Activated CD4-positive, alpha-beta T cell treated with anti-CD3 and anti-CD28 coated beads for 4 hours (primary cell): ENCODE measurements around the gene TNFRSF4.

Experiments
- DNase-seq, 2 donors: peaks; one replicate each; pipeline ENCODE4 v3.0.0-alpha.2; 2020

TNFRSF4 gene

DNA sequence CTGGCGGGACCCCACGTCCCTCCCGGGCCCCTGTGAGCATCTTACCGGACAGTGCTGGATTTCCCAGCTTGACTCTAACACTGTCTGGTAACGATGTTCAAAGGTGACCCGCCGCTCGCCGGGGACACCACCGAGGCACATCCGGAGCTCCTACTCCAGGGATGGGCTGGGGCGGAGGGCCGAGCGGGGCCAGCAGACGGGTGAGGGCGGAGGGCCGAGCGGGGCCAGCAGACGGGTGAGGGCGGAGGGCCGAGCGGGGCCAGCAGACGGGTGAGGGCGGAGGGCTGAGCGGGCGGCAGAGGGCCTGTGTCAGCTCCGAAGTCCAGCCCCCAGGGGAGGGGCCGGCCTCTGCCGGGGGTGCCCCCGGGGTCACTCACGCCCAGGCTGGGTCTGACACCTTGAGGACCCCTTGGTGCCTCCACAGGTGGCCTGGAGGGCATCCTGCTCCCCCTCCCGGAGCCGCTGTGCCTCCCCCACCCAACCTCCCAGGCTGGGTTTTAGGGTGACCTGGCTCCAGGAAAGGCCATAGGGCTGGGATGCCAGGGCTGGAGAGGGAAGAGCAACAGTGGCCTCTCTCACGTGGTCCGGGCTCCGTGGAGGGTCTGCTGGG is 46.0 kb downstream of the TNFRSF4 start:
- no peak for DNase-seq

DNA sequence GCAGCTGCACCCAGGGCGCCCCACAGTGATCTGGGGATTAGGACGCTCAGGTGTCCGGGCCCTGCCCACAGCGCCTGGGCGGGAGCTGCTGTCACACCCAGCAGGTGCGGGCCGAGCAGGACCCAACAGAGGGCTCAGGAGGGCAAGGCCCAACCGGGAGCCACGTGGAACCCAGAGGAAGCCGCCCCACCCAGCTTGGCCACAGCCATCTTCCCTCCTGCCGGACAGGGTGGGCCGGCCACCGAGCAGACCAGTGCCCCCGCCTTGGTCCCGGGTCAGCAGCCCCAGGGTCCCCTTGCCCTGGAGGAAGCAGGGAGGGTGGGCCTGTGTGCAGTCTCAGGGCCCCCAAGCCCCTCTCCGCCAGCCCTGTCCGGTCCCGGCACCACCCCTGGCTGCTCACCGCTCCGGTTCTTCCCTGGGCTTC is 46.5 kb downstream of the TNFRSF4 start:
- no peak for DNase-seq

DNA sequence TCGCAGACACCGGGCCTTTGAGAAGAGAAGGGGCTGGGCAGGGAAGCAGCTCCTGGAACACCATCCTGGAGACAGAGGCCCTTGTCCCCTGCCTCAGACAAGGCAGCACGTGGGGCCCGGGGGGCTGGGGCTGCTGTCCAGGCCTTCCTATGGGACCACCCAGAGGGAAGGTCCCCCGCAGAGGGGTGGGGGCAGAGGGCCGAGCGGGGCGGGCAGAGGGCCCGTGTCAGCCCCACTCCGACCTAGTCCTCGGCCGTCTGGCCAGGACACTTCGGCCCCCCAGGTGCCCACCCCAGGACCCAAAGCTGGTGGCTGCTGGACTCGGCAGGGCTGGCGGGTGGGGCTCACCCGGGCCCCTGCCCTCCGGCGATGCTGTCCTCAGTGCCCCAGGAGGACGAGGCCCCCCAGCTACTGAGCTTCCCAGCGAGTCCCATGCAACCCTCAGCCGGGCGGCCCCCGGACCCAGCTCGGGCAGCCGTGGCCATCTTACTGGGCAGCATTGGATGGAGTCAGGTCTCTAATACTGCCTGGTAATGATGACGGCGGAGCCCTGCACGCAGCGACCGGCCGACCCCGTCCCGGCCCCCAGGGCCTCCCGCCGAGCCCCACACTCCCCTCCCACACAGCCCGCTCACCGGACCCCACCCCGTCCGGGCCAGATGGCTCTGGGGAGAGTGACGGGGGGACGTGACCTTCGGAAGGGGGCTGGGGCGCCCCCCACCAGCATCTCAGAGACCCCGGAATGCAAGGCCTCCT is 47.1 kb downstream of the TNFRSF4 start:
- DNase-seq = no peak

DNA sequence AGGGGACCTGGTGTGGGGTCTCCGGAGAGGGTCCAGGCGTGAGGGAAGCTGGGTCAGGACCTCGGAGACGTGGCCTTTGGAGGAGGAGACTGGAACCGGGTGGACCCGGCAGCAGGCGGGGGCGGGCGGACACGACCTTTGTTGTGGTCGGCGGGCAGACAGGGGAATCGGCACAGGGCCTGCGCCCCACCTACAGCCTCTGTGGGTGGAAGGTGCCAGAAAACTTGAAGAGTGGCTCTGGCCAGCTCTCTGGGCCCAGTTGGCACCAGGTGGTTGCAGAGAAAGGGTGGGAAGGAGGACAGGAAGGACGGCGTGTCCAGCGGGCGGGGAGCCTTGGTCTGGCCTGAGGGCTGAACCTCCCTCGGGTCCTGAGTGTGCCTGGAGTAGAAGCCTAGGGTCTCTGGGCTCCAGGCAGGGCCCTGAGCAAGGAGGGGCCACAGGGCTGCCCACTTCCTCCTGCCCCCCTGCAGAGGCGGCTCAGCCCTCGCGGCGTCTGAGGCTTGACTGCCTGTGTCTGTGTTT is 48.0 kb downstream of the TNFRSF4 start:
- DNase-seq = no peak

DNA sequence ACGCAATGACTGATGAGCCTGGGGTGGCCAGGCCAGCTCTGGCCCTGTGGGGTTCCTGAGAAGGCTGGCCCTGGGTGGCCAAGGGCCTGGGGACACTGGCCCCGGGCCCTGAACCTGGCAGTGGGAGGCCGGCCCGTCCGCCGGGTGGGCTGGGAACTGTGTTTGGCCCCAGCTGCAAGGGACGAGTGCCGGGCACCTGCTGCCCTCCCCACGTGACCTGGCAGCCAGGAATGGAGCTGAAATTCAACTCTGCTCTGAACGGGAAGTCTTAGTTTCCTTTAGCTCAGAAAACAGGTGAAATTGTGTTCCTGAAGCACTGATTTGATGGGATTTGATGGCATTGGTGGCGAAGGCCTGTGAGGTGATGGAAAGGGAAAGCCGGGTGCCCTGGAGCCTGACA is 48.5 kb downstream of the TNFRSF4 start:
- DNase-seq = no peak

DNA sequence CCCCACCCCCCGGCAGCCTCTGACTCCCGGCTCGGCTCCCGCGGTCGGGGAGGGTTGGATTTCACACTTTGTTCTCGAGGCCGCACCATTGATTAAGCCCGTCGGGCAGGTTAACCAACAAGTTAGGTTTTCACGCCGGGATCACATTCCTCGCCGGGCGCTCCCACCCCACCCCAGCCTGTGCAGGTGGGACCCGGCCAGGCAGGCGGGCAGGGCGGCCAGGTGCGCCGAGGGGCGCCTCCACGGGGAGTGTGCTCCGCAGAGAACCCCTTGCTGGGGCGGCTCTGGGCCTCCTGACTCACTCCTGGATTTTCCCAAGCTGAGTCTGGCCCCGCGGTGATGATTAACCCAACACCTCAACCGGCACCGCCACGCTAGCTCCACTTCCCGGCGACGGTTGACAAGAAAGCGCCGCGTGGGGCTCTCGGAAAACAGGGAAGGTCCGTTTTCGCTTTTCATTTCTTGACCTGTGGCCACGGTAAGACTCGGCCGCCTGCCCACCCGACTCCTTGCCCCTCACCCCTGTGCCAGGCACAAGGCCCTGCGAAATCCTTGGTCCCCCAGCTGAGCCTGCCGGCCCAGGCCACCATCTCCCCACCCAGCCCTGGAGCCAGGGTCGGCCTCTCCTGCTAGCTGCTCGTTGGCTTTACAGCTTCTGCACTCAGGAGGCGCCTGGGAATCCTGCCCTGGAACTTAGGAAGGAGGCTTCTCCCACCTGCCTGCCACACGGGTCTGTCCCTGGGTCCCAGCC is 49.1 kb downstream of the TNFRSF4 start:
- DNase-seq = no peak

DNA sequence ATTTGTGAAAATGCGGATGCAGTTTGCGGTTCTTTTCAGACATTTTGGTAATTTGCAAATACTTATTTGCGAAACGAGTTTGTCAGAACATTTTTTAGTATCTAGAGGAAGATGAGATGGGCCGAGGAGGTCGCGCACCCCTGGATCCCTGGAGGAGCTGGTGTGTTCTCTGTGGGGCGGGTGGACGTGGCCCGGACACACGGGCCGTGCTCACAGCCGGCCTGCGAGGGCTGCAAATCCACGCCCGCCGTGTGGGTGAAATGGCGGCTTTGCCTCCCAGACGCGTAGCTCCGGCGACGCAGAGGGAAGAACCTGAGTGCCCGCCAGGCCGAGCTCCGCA is 49.6 kb downstream of the TNFRSF4 start:
- no peak for DNase-seq

DNA sequence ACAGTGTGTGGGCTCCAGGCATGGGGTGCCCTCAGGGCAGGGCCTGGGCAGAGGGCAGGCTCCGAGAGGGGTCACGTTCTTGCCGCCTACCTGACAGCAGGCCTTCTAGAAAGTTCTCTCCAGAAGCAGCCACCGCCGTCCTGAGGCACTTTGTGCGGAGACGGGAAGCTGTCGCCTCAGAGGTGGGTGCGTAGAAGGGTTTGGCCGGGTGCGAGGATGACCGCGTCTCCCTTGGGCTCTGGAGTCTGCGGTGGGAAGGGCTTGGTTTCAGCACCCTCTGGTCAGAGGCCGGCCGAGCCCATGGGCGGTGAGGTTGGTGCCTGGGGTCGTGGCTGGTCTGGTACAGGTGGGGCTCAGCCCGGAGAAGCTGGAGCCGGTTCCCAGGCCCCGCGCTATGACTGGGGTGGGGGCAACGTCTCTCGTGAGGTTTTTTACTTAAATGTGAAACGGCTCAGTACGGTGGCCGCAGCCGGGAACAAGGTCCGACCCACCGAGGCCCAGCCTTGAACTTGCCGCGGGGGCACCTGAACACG is 50.3 kb downstream of the TNFRSF4 start:
- no peak for DNase-seq

DNA sequence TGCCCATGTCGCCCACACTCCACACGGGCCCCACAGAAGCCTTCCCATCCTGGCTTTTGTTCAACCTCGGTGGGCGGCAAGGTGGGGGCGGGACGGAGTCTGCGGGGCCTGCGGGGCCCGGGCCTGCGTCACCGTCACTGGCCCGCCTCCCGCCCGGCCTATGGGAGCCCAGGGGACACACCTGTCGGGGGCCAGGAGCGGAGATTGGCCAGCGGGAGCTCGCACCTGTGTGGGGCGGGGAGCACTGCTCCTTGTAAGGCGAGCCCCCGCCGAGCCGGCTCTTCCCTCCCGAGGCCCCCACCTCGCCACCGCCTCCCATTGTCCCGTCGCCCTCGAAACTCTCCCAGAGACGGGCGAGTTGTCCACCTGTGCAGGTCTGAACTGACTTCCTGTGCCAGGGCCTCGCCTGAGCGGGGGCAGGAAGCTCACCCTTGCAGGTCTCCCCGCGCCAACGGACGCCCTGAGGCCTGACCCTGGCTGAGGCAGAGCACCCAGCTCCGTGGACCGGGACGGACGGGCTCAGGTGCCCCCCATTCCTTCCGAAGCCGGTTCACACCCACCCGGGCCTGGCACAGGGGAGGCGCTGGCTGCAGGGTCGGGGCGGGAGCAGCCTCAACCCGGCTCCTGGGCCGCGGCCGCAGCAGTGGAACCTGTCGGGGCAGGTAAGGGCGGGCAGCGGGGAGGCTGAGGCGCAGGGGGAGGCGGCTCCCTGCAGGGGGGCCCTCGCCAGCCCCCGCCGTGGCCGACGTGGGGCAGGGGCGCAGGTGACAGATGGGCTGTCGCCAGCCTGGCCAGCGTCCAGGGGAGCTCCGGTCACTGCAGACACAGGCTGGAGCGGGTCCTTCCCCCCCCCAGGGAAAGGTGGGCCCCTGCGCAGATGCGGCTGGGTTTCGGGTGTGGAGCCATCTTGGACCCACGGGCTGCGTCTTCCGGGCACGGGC is 51.1 kb downstream of the TNFRSF4 start:
- no peak for DNase-seq

DNA sequence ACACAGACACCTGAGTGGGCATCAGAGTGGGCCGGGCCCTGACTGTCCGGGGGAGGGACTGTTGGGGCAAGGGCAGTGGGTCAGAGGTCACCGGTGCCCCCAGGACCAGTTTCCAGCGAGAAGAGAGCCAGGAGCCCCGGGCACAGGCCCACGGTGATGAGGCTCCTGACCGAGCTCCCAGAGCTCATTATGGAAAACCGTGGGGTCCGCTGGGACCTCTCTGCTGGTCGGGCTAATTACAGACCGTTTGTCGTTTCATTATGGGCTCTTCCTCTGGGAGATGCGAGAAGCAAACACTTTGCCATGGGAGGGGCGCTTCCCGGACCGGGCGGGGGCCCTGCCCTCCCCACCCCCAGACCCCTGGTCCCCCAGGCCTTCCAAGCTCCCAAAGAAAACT is 52.3 kb downstream of the TNFRSF4 start:
- no peak for DNase-seq
